IPS-18c (cell line): Measurements from ENCODE around the gene VEGFC.

Experiments used
- H3K4me3 ChIP-seq: 2 replicates; pipeline ENCODE4 v1.7.0; 2013; ENCODE audit warnings: low read depth, mild to moderate bottlenecking, low read length, moderate library complexity; ENCODE audit not compliant: insufficient read depth
- H3K9me3 ChIP-seq: one replicate; pipeline ENCODE4 v1.6.1; 2013; ENCODE audit warnings: mild to moderate bottlenecking, low read length, moderate library complexity; ENCODE audit not compliant: control insufficient read depth, insufficient read depth

The VEGFC gene

GRCh38 chr4:176668324-176668723 lies 124.4 kb downstream of the VEGFC start:
- no peaks in the 10 kb centered on the region for H3K9me3 ChIP-seq
- H3K4me3 ChIP-seq, result no peak overlapping the region

- no peaks in the 10 kb centered on the region for H3K9me3 ChIP-seq
Observed at GRCh38 chr4:176664964-176665363, 127.8 kb downstream of the VEGFC start.

GRCh38 chr4:176660561-176660960 lies 132.2 kb downstream of the VEGFC start:
- Histone ChIP-seq H3K4me3 (no peak overlapping the region), H3K9me3 (no peaks in the 10 kb centered on the region)

More at GRCh38 chr4:176664964-176665363, 127.8 kb downstream of the VEGFC start:
- no peak overlapping the region for H3K4me3 ChIP-seq

GRCh38 chr4:176656108-176656507 lies 136.6 kb downstream of the VEGFC start:
- H3K4me3 ChIP-seq, result no peak overlapping the region
- H3K9me3 ChIP-seq, result no peaks in the 10 kb centered on the region

GRCh38 chr4:176654565-176655216 lies 138.0 kb downstream of the VEGFC start:
- no peaks in the 10 kb centered on the region for H3K9me3 ChIP-seq

GRCh38 chr4:176653401-176654220 lies 139.1 kb downstream of the VEGFC start:
- no peaks in the 10 kb centered on the region for H3K9me3 ChIP-seq
- no peak overlapping the region for H3K4me3 ChIP-seq

More at GRCh38 chr4:176654565-176655216, 138.0 kb downstream of the VEGFC start:
- no peak overlapping the region for H3K4me3 ChIP-seq

- no peak overlapping the region for H3K4me3 ChIP-seq
Observed at GRCh38 chr4:176646311-176646710, 146.4 kb downstream of the VEGFC start.

GRCh38 chr4:176645246-176645960 lies 147.3 kb downstream of the VEGFC start:
- Histone ChIP-seq H3K4me3 (no peak overlapping the region), H3K9me3 (no peaks in the 10 kb centered on the region)

More at GRCh38 chr4:176646311-176646710, 146.4 kb downstream of the VEGFC start:
- no peaks in the 10 kb centered on the region for H3K9me3 ChIP-seq

- Histone ChIP-seq H3K4me3 (no peak overlapping the region), H3K9me3 (no peaks in the 10 kb centered on the region)
Observed at GRCh38 chr4:176642472-176642871, 150.2 kb downstream of the VEGFC start.

- no peaks in the 10 kb centered on the region for H3K9me3 ChIP-seq
- no peak overlapping the region for H3K4me3 ChIP-seq
Observed at GRCh38 chr4:176641237-176641636, 151.5 kb downstream of the VEGFC start.

GRCh38 chr4:176638992-176639391 lies 153.7 kb downstream of the VEGFC start:
- Histone ChIP-seq H3K4me3 (no peak overlapping the region), H3K9me3 (no peaks in the 10 kb centered on the region)

GRCh38 chr4:176636292-176636691 lies 156.4 kb downstream of the VEGFC start:
- H3K9me3 ChIP-seq, result no peaks in the 10 kb centered on the region
- no peak overlapping the region for H3K4me3 ChIP-seq

GRCh38 chr4:176635372-176636261 lies 157.1 kb downstream of the VEGFC start:
- no peaks in the 10 kb centered on the region for H3K9me3 ChIP-seq
- no peak overlapping the region for H3K4me3 ChIP-seq
